T-cell (primary cell): ENCODE results near the gene PBX4. TPM values are rescaled to one million over a fixed set of nuclear protein-coding genes. Genes with fewer than 3 reads are reported as not detected.
A peak's percentile ranks its signal among the peaks of the same experiment; 100 is the strongest.

Experiments
- ATAC-seq, 4 experiments: fragments of 200-7000 bp in 3 of 4; fragments of 150-1000 bp in 1 of 4; cut with Tn5 transposase; replicated peaks in 1 of 4; 1 replicate in 3 of 4; 2 replicates in 1 of 4; pipeline ENCODE4 v1.10.0; 2021; ENCODE audit warnings: moderate library complexity in 3 of 4, mild to moderate bottlenecking in 2 of 4, moderate number of reproducible peaks in 1 of 4
- CTCF ChIA-PET, 2 donors: fragments of 300-600 bp; sonication (Branson Sonifier 250); formaldehyde crosslinking; loops; one replicate each; lab custom pipeline; 2022; ENCODE audit warnings: antibody characterized with exemption in 2 of 2; lab: Charles Lee
- POLR2A ChIA-PET, 2 donors: fragments of 300-600 bp; sonication (Branson Sonifier 250); formaldehyde crosslinking; loops; one replicate each; lab custom pipeline; 2022; ENCODE audit warnings: antibody characterized with exemption in 2 of 2; lab: Charles Lee
- DNase-seq, 35 experiments: peaks; one replicate each; pipeline versions ENCODE4 v3.0.0 to v3.0.0-alpha.2; 2013 to 2023
- H3K27ac ChIP-seq: one replicate; pipeline ENCODE4 v1.5.1; 2013; ENCODE audit warnings: low read length
- H3K27me3 ChIP-seq, 2 experiments: replicated peaks in 1 of 2; 1 replicate in 1 of 2; 2 replicates in 1 of 2; pipeline versions ENCODE4 v1.6.1 to v1.7.0; 2013; ENCODE audit warnings: low read length in 1 of 2, mixed read lengths in 1 of 2; ENCODE audit not compliant: control insufficient read depth in 2 of 2, insufficient read depth in 2 of 2; ENCODE audit errors: extremely low read depth in 1 of 2
- H3K36me3 ChIP-seq, 2 donors: 1 replicate in 1 of 2; 2 replicates in 1 of 2; pipeline versions ENCODE4 v1.6.1 to v1.7.0; 2013; ENCODE audit warnings: low read length in 1 of 2; ENCODE audit not compliant: control insufficient read depth in 2 of 2, insufficient read depth in 1 of 2; ENCODE audit errors: extremely low read depth in 1 of 2
- H3K4me1 ChIP-seq, 2 experiments: 1 replicate in 1 of 2; 2 replicates in 1 of 2; pipeline versions ENCODE4 v1.6.1 to v1.7.0; 2013; ENCODE audit warnings: low read length in 2 of 2, mixed read lengths in 1 of 2; ENCODE audit not compliant: insufficient read depth in 2 of 2, control insufficient read depth in 1 of 2; ENCODE audit errors: extremely low read depth in 1 of 2
- H3K4me3 ChIP-seq, 2 donors: 1 replicate in 1 of 2; 2 replicates in 1 of 2; pipeline versions ENCODE4 v1.5.1 to v1.7.0; 2013; ENCODE audit warnings: mild to moderate bottlenecking in 2 of 2, low read length in 1 of 2, moderate library complexity in 1 of 2; ENCODE audit not compliant: control insufficient read depth in 1 of 2; ENCODE audit errors: extremely low read depth in 1 of 2
- H3K9me3 ChIP-seq: 2 replicates; pipeline ENCODE4 v1.7.0; 2013
- H3K27ac Mint-ChIP-seq, 2 donors: one replicate each; pipeline ENCODE4 v1.8.0; 2020 to 2021; ENCODE audit warnings: mild to moderate bottlenecking in 2 of 2, mixed read lengths in 2 of 2
- H3K27me3 Mint-ChIP-seq, 2 donors: one replicate each; pipeline ENCODE4 v1.8.0; 2021 to 2022; ENCODE audit warnings: mixed read lengths in 2 of 2
- H3K36me3 Mint-ChIP-seq: one replicate; pipeline ENCODE4 v1.8.0; 2021; ENCODE audit warnings: mixed read lengths
- H3K4me1 Mint-ChIP-seq, 3 donors: one replicate each; pipeline ENCODE4 v1.8.0; 2020 to 2022; ENCODE audit warnings: mixed read lengths in 3 of 3, mild to moderate bottlenecking in 1 of 3
- H3K4me3 Mint-ChIP-seq, 3 donors: one replicate each; pipeline ENCODE4 v1.8.0; 2020 to 2022; ENCODE audit warnings: mild to moderate bottlenecking in 3 of 3, mixed read lengths in 3 of 3, moderate library complexity in 3 of 3
- H3K9me3 Mint-ChIP-seq, 3 donors: one replicate each; pipeline ENCODE4 v1.8.0; 2020 to 2022; ENCODE audit warnings: mixed read lengths in 3 of 3
- WGBS: methylation state at CpG from one replicate; pipeline ENCODE4 v1.1.5; 2013; ENCODE audit warnings: missing lambda C conversion rate; ENCODE audit not compliant: insufficient coverage; 5-methylcytosine and 5-hydroxymethylcytosine counted together
- total RNA-seq, 35 experiments: library from RNA in 6 of 35; stranded (reverse) in 6 of 35; fragments of 120-200 nt in 1 of 35; gene quantifications; one replicate each; pipeline versions ENCODE4 v1.2.1 to v1.2.4 and lab custom pipeline; 2013 to 2026

Gene PBX4
- total RNA-seq, 5 donors from 2014 or later (not counting 1 experiment from before 2014, with no cell fraction given), result 40.9 to 48.3 (median 42.7) TPM

- peak overlapping the region in 1 of 2 donors; percentile 34 for H3K27ac Mint-ChIP-seq
- CTCF ChIA-PET, result interaction anchor here in 1 of 2 donors (0.5 kb wide), 1 partner anchor 102 kb away, joined by 3 read pairs; no protein-coding TSS in a partner anchor
Observed at GRCh38 chr19:19655641-19656343, 37.3 kb upstream of the PBX4 start.

GRCh38 chr19:19655051-19655594 lies 36.6 kb upstream of the PBX4 start:
- H3K4me3 Mint-ChIP-seq, result no peak overlapping the region
- Histone ChIP-seq H3K27me3 (no peaks in the 10 kb centered on the region), H3K4me3 (no peak overlapping the region), H3K9me3 (no peaks in the 10 kb centered on the region), H3K36me3 (peaks cover 53 to 98% of the 10 kb centered on the region in 2 donors), H3K27ac (no peak overlapping the region), H3K4me1 (no peaks in the 10 kb centered on the region)
- ATAC-seq, result no peak
- POLR2A ChIA-PET, result no interaction called here
- 99% methylated on average over 19 of the region's 22 CpGs for WGBS
- H3K27me3 Mint-ChIP-seq, result no peaks in the 10 kb centered on the region
- H3K27ac Mint-ChIP-seq, result no peak overlapping the region
- H3K36me3 Mint-ChIP-seq, result peaks cover 53% of the 10 kb centered on the region
- no peak for DNase-seq
- peaks cover 3 to 9% (median 9%) of the 10 kb centered on the region in 3 donors for H3K4me1 Mint-ChIP-seq
- CTCF ChIA-PET, result no interaction called here
- H3K9me3 Mint-ChIP-seq, result no peaks in the 10 kb centered on the region

More at GRCh38 chr19:19655641-19656343, 37.3 kb upstream of the PBX4 start:
- WGBS, result 98% methylated on average over 27 of the region's 27 CpGs
- no peaks in the 10 kb centered on the region for H3K27me3 ChIP-seq
- Mint-ChIP-seq H3K27me3 (no peaks in the 10 kb centered on the region), H3K4me3 (no peak overlapping the region), H3K9me3 (no peaks in the 10 kb centered on the region), H3K4me1 (peaks cover 3 to 9% (median 9%) of the 10 kb centered on the region in 3 donors), H3K36me3 (peaks cover 51% of the 10 kb centered on the region)
- ATAC-seq (no peak), DNase-seq (no peak)
- no peak overlapping the region for H3K27ac ChIP-seq
- POLR2A ChIA-PET, result no interaction called here
- H3K4me3 ChIP-seq, result no peak overlapping the region
- no peaks in the 10 kb centered on the region for H3K9me3 ChIP-seq
- H3K4me1 ChIP-seq, result no peaks in the 10 kb centered on the region
- H3K36me3 ChIP-seq, result peaks cover 47 to 94% of the 10 kb centered on the region in 2 donors

GRCh38 chr19:19654441-19654840 lies 36.0 kb upstream of the PBX4 start:
- H3K36me3 Mint-ChIP-seq, result peaks cover 51% of the 10 kb centered on the region

GRCh38 chr19:19653597-19654147 lies 35.2 kb upstream of the PBX4 start:
- Mint-ChIP-seq H3K4me1 (peaks cover 0 to 9% (median 6%) of the 10 kb centered on the region in 3 donors), H3K9me3 (no peaks in the 10 kb centered on the region), H3K36me3 (peaks cover 51% of the 10 kb centered on the region), H3K27me3 (no peaks in the 10 kb centered on the region), H3K4me3 (no peak overlapping the region), H3K27ac (peak overlapping the region in 1 of 2 donors; percentile 34)
- Histone ChIP-seq H3K4me3 (no peak overlapping the region), H3K27me3 (no peaks in the 10 kb centered on the region), H3K36me3 (peaks cover 46 to 96% of the 10 kb centered on the region in 2 donors), H3K27ac (no peak overlapping the region), H3K9me3 (no peaks in the 10 kb centered on the region), H3K4me1 (no peaks in the 10 kb centered on the region)
- 93% methylated on average over 21 of the region's 23 CpGs for WGBS
- ATAC-seq, result no peak
- ChIA-PET POLR2A (no interaction called here), CTCF (no interaction called here)
- no peak for DNase-seq

More at GRCh38 chr19:19654441-19654840, 36.0 kb upstream of the PBX4 start:
- H3K27ac ChIP-seq, result no peak overlapping the region
- Mint-ChIP-seq H3K9me3 (no peaks in the 10 kb centered on the region), H3K4me1 (peaks cover 0 to 9% (median 6%) of the 10 kb centered on the region in 3 donors), H3K27ac (no peak overlapping the region), H3K27me3 (no peaks in the 10 kb centered on the region), H3K4me3 (no peak overlapping the region)
- DNase-seq (no peak), ATAC-seq (no peak)
- H3K4me1 ChIP-seq, result no peaks in the 10 kb centered on the region
- peaks cover 48 to 98% of the 10 kb centered on the region in 2 donors for H3K36me3 ChIP-seq
- H3K27me3 ChIP-seq, result no peaks in the 10 kb centered on the region
- POLR2A ChIA-PET, result no interaction called here
- CTCF ChIA-PET, result interaction anchor here in 1 of 2 donors (0.6 kb wide), 1 partner anchor 424 kb away, joined by 5 read pairs; no protein-coding TSS in a partner anchor
- 96% methylated on average over 15 of the region's 15 CpGs for WGBS
- H3K9me3 ChIP-seq, result no peaks in the 10 kb centered on the region
- H3K4me3 ChIP-seq, result no peak overlapping the region

GRCh38 chr19:19652482-19653295 lies 34.2 kb upstream of the PBX4 start:
- H3K27me3 ChIP-seq, result no peaks in the 10 kb centered on the region
- H3K4me1 ChIP-seq, result no peaks in the 10 kb centered on the region
- H3K27me3 Mint-ChIP-seq, result no peaks in the 10 kb centered on the region
- H3K4me3 Mint-ChIP-seq, result no peak overlapping the region
- H3K9me3 Mint-ChIP-seq, result no peaks in the 10 kb centered on the region
- no peak overlapping the region for H3K27ac ChIP-seq
- no peak overlapping the region for H3K4me3 ChIP-seq
- peaks cover 47% of the 10 kb centered on the region for H3K36me3 Mint-ChIP-seq
- H3K4me1 Mint-ChIP-seq, result peaks cover 0 to 9% (median 0%) of the 10 kb centered on the region in 3 donors
- ChIA-PET CTCF (no interaction called here), POLR2A (interaction anchor here in 1 of 2 donors (0.6 kb wide), 1 partner anchor 249 kb away, joined by 4 read pairs; no protein-coding TSS in a partner anchor)
- ATAC-seq (no peak), DNase-seq (no peak)
- H3K36me3 ChIP-seq, result peaks cover 41 to 90% of the 10 kb centered on the region in 2 donors
- H3K9me3 ChIP-seq, result no peaks in the 10 kb centered on the region
- H3K27ac Mint-ChIP-seq, result peak overlapping the region; percentile 24 to 56
- 98% methylated on average over 17 of the region's 24 CpGs for WGBS

- peak overlapping the region in 1 of 2 donors; percentile 11 for H3K27ac Mint-ChIP-seq
- WGBS, result 94% methylated on average over 11 of the region's 13 CpGs
- H3K36me3 Mint-ChIP-seq, result peaks cover 45% of the 10 kb centered on the region
- Histone ChIP-seq H3K36me3 (peaks cover 42 to 89% of the 10 kb centered on the region in 2 donors), H3K27ac (no peak overlapping the region), H3K27me3 (no peaks in the 10 kb centered on the region), H3K9me3 (no peaks in the 10 kb centered on the region), H3K4me3 (no peak overlapping the region), H3K4me1 (no peaks in the 10 kb centered on the region)
- H3K27me3 Mint-ChIP-seq, result no peaks in the 10 kb centered on the region
- no peak overlapping the region for H3K4me3 Mint-ChIP-seq
- CTCF ChIA-PET, result no interaction called here
- H3K9me3 Mint-ChIP-seq, result no peaks in the 10 kb centered on the region
- POLR2A ChIA-PET, result no interaction called here
- ATAC-seq (no peak), DNase-seq (no peak)
- H3K4me1 Mint-ChIP-seq, result peaks cover 0 to 9% (median 0%) of the 10 kb centered on the region in 3 donors
Observed at GRCh38 chr19:19651076-19651475, 32.6 kb upstream of the PBX4 start.
